Keratinocyte (primary cell): ENCODE data around the gene HDAC10.

ENCODE experiments used
- CTCF ChIP-seq, 3 experiments: IDR thresholded peaks in 1 of 3; conservative IDR thresholded peaks in 1 of 3; optimal IDR thresholded peaks in 1 of 3; 2 replicates in 2 of 3; 3 replicates in 1 of 3; pipeline versions ENCODE3 to v1.5.1; 2011; ENCODE audit warnings: low read length in 3 of 3, mild to moderate bottlenecking in 3 of 3, moderate library complexity in 2 of 3, control low read depth in 1 of 3, inconsistent platforms in 1 of 3; ENCODE audit not compliant: insufficient read depth in 2 of 3; ENCODE audit errors: extremely low read depth in 1 of 3
- EZH2 ChIP-seq: IDR thresholded peaks from one replicate; pipeline ENCODE4 v1.6.1; 2012; ENCODE audit warnings: inconsistent platforms, mild to moderate bottlenecking, low read length, moderate library complexity

- no peak for TF ChIP-seq CTCF (optimal IDR thresholded peaks at IDR 0.05 in 1 of 3, IDR thresholded peaks at IDR 0.05 in 1 of 3, conservative IDR thresholded peaks at IDR 0.05 in 1 of 3; ENCODE audit: extremely low read depth in 1 of 3, insufficient read depth in 2 of 3, low read length in 3 of 3)
- no peak for TF ChIP-seq EZH2
These were observed 48.9 kb upstream of the HDAC10 start for GRCh38 chr22:50299785-50300619.
